Measurements from ENCODE around the gene KIRREL1. TPM values are rescaled to one million over a fixed set of nuclear protein-coding genes. Genes with fewer than 3 reads are reported as not detected.

The KIRREL1 gene
- total RNA-seq, 1 donor from 2014 or later, result not detected

DNA sequence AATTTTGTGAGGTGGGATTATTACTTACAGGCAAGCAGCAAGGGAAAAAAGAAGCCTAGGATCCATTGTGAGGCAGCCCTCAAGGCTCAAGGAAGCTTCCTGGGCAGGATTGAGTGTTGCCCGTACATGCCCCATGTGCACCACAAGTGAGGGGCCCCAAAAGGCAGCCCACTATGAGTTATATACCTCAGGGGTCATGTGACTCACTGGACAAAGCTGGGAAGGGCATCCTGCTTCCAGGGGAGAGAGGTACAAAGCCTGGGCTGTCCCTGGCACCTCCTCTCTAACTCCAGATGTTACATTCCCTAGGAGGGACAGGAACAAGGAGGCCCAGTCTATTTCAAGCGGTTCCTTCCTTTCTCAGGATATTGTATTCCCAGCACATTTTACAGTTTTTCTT lies 153.3 kb downstream of the KIRREL1 start:
- Mint-ChIP-seq H3K27me3 (ENCODE audit: insufficient read depth) (no peaks in the 10 kb centered on the region), H3K4me1 (ENCODE audit: low read depth) (peaks cover 20% of the 10 kb centered on the region), H3K4me3 (no peak overlapping the region), H3K36me3 (ENCODE audit: low read depth) (no peaks in the 10 kb centered on the region), H3K27ac (no peak overlapping the region), H3K9me3 (no peaks in the 10 kb centered on the region)
- DNase-seq (ENCODE audit: low spot score), result no peak
- intact Hi-C loops (cut with micrococcal nuclease), result loop anchor here (5.0 to 10.0 kb wide), 2 partner anchors 868 to 931 kb away; partner anchors contain the start of gene AIM2

DNA sequence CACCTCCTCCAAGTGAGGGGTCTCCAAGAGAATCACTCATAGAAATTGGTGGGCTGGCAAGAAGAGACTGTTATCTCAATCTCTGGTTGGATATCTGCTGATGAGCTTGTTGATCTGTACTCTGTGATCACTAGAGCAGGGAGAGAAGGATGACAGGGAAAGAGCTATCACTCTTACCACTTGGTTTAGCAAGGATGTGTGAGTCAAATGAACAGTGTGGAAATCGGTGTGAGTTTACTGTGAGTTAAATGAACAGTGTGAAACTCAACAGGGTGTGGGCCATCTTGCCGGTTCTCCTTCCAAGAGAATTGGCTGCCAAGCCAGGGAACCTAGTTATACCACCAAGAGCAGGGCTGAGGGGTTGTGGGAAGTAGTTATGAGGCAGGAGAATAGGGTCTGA lies 154.0 kb downstream of the KIRREL1 start:
- no peak for DNase-seq (ENCODE audit: low spot score)
- intact Hi-C loops (cut with micrococcal nuclease), result loop anchor here (5.0 to 10.0 kb wide), 2 partner anchors 867 to 930 kb away; partner anchors contain the start of gene AIM2
- no peak overlapping the region for H3K4me3 Mint-ChIP-seq
- H3K9me3 Mint-ChIP-seq, result no peaks in the 10 kb centered on the region
- H3K36me3 Mint-ChIP-seq (ENCODE audit: low read depth), result no peaks in the 10 kb centered on the region
- H3K27ac Mint-ChIP-seq, result no peak overlapping the region
- peaks cover 20% of the 10 kb centered on the region for H3K4me1 Mint-ChIP-seq (ENCODE audit: low read depth)
- H3K27me3 Mint-ChIP-seq (ENCODE audit: insufficient read depth), result no peaks in the 10 kb centered on the region

DNA sequence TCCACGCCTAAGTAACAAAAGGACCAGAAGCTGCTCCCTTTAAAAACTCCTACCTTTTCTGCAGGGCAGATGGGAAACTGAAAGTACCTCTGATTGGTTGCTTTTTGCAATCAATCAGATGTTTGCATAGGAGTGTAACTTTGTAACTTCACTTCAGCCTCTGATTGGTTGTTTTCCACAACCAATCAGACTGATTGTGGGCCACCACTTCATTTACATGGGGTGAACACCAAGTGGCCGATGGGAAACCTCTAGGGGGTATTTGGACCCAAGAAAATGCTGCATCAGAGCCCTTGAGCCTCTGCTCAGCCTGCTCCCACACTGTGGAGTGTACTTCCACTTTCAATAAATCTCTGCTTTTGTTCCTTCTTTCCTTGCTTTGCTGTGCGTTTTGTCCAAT lies 154.4 kb downstream of the KIRREL1 start:
- Mint-ChIP-seq H3K4me1 (ENCODE audit: low read depth) (peaks cover 20% of the 10 kb centered on the region), H3K9me3 (no peaks in the 10 kb centered on the region), H3K36me3 (ENCODE audit: low read depth) (no peaks in the 10 kb centered on the region), H3K27ac (no peak overlapping the region), H3K4me3 (no peak overlapping the region), H3K27me3 (ENCODE audit: insufficient read depth) (no peaks in the 10 kb centered on the region)
- intact Hi-C loops (cut with micrococcal nuclease), result loop anchor here (5.0 to 10.0 kb wide), 2 partner anchors 867 to 929 kb away; partner anchors contain the start of gene AIM2
- DNase-seq (ENCODE audit: low spot score), result no peak

DNA sequence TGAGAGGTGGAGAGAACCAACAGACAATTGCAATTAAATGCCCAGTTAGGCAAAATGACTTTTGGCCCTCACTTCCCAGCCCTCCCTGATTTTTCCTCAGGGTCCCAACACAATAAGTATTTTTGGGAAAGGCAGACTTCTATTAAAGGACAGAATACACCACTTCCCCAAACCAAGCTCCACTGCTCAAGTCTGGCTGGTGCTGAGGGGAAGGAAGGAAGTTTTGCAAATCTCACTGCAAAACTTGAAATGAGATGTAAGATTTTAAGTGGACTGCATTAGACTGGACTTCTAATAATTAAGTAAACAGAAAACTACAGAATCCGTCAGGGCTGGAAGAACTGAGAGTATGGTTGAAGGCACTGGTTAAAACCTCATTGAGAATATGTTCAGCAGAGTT lies 155.0 kb downstream of the KIRREL1 start:
- H3K27me3 Mint-ChIP-seq (ENCODE audit: insufficient read depth), result no peaks in the 10 kb centered on the region
- H3K27ac Mint-ChIP-seq, result no peak overlapping the region
- no peaks in the 10 kb centered on the region for H3K36me3 Mint-ChIP-seq (ENCODE audit: low read depth)
- H3K4me1 Mint-ChIP-seq (ENCODE audit: low read depth), result peaks cover 20% of the 10 kb centered on the region
- intact Hi-C loops (cut with micrococcal nuclease), result loop anchor here (5.0 to 10.0 kb wide), 2 partner anchors 866 to 929 kb away; partner anchors contain the start of gene AIM2
- peak overlapping the region; percentile 51 for H3K4me3 Mint-ChIP-seq
- H3K9me3 Mint-ChIP-seq, result no peaks in the 10 kb centered on the region
- no peak for DNase-seq (ENCODE audit: low spot score)

DNA sequence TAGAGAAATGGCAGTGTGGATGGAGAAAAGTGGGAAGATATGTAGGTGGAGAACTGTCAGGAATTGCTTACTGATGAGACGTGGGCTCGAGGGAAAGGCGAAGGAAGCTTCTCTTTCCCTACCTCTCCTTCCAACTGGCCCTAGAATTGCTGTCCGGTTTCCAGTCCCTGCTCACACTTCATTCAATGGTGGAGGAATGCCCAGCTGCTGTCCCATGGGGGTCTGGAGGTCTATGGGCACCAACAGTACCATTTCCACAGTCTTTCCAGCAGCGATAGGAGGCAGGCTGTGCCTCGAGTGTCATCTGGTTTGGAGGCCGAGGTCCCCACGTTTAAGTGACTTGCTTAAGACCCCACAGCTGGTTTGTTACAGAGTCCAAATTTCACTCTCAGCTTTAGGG lies 155.7 kb downstream of the KIRREL1 start:
- Mint-ChIP-seq H3K4me1 (ENCODE audit: low read depth) (peaks cover 20% of the 10 kb centered on the region), H3K36me3 (ENCODE audit: low read depth) (no peaks in the 10 kb centered on the region), H3K4me3 (peak overlapping the region; percentile 89), H3K27ac (no peak overlapping the region), H3K27me3 (ENCODE audit: insufficient read depth) (no peaks in the 10 kb centered on the region), H3K9me3 (no peaks in the 10 kb centered on the region)
- DNase-seq (ENCODE audit: low spot score), result no peak
- intact Hi-C loops (cut with micrococcal nuclease), result loop anchor here (1.0 to 10.0 kb wide), 3 partner anchors 24 to 928 kb away; partner anchors contain the start of gene AIM2

Other genes starting within 250 kb of the KIRREL1 start
- not detected in 2 replicates for gene FCRL2, start 216.5 kb upstream of the KIRREL1 start, total RNA-seq
- gene FCRL1, start 173.5 kb upstream of the KIRREL1 start, total RNA-seq, result not detected in 2 replicates
- gene CD5L, start 151.8 kb upstream of the KIRREL1 start, total RNA-seq, result not detected in 2 replicates
- gene CD1D, start 187.2 kb downstream of the KIRREL1 start, total RNA-seq, result 0.22 TPM in 1 of 2 replicates, not detected in the other